Suprapubic skin (tissue), 4 donors: ENCODE data around the gene TMEM18.

Experiments used
- CTCF ChIP-seq, 2 donors: fragments of 200-600 bp in 1 of 2; fragments of 450-650 bp in 1 of 2; sonication (generic) in 1 of 2; IDR thresholded peaks; one replicate each; pipeline ENCODE4 v1.5.1; 2016 to 2019; ENCODE audit warnings: antibody characterized with exemption in 2 of 2, mild to moderate bottlenecking in 1 of 2, moderate library complexity in 1 of 2
- EP300 ChIP-seq: sonication (generic); formaldehyde crosslinking; IDR thresholded peaks from one replicate; pipeline ENCODE4 v1.6.1; 2017; ENCODE audit warnings: antibody characterized with exemption
- POLR2A ChIP-seq, 2 donors: fragments of 450-650 bp; IDR thresholded peaks; one replicate each; pipeline ENCODE4 v1.6.1; 2017; ENCODE audit warnings: antibody characterized with exemption in 2 of 2, mild to moderate bottlenecking in 2 of 2, moderate library complexity in 2 of 2
- POLR2AphosphoS5 ChIP-seq, 3 donors: sonication (generic); formaldehyde crosslinking; IDR thresholded peaks; one replicate each; pipeline ENCODE4 v1.6.1; 2017; ENCODE audit warnings: antibody characterized with exemption in 3 of 3

GRCh38 chr2:621303-622099 lies 55.7 kb downstream of the TMEM18 start:
- TF ChIP-seq CTCF (IDR thresholded peaks at IDR 0.05) (no peak), POLR2AphosphoS5 (IDR thresholded peaks at IDR 0.05) (no peak), POLR2A (IDR thresholded peaks at IDR 0.05) (no peak), EP300 (no peak)
